PC-3 (cell line): ENCODE measurements around the gene SLC8A3.
A peak's percentile ranks its signal among the peaks of the same experiment; 100 is the strongest.

Source experiments
- EZH2 ChIP-seq: fragments of 300-600 bp; sonication (generic); IDR thresholded peaks from one replicate; pipeline ENCODE4 v1.6.1; 2017; ENCODE audit warnings: antibody characterized with exemption, mild to moderate bottlenecking, low read length; ENCODE audit not compliant: unreplicated experiment
- EZH2phosphoT487 ChIP-seq: fragments of 300-600 bp; sonication (generic); IDR thresholded peaks from 2 replicates; pipeline ENCODE4 v1.6.1; 2018; ENCODE audit warnings: mild to moderate bottlenecking, antibody characterized with exemption, low read length, borderline replicate concordance
- TF ChIP-seq, protein P1 (sequence below): fragments of 300-600 bp; sonication (generic); conservative IDR thresholded peaks from 2 replicates; pipeline ENCODE4 v1.5.1; 2017; ENCODE audit warnings: antibody characterized with exemption, low read depth, mild to moderate bottlenecking, low read length

- TF ChIP-seq, protein P1, sequence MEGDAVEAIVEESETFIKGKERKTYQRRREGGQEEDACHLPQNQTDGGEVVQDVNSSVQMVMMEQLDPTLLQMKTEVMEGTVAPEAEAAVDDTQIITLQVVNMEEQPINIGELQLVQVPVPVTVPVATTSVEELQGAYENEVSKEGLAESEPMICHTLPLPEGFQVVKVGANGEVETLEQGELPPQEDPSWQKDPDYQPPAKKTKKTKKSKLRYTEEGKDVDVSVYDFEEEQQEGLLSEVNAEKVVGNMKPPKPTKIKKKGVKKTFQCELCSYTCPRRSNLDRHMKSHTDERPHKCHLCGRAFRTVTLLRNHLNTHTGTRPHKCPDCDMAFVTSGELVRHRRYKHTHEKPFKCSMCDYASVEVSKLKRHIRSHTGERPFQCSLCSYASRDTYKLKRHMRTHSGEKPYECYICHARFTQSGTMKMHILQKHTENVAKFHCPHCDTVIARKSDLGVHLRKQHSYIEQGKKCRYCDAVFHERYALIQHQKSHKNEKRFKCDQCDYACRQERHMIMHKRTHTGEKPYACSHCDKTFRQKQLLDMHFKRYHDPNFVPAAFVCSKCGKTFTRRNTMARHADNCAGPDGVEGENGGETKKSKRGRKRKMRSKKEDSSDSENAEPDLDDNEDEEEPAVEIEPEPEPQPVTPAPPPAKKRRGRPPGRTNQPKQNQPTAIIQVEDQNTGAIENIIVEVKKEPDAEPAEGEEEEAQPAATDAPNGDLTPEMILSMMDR, result peak; percentile 93
- TF ChIP-seq EZH2 (no peak), EZH2phosphoT487 (no peak)
These were observed 160.8 kb downstream of the SLC8A3 start for GRCh38 chr14:70027785-70028428.
